Liver (tissue), 9 donors: ENCODE measurements around the gene CFAP69. TPM values are rescaled to one million over a fixed set of nuclear protein-coding genes. Genes with fewer than 3 reads are reported as not detected.

Experiments
- DNase-seq: peaks from one replicate; pipeline ENCODE4 v3.0.0-alpha.2; 2017; ENCODE audit warnings: low spot score
- H3K27ac ChIP-seq, 2 donors: one replicate each; pipeline ENCODE4 v1.7.0; 2013; ENCODE audit warnings: inconsistent platforms in 2 of 2, low read length in 2 of 2, control low read depth in 1 of 2, low read depth in 1 of 2, mild to moderate bottlenecking in 1 of 2
- H3K27me3 ChIP-seq, 4 donors: one replicate each; pipeline versions ENCODE4 v1.6.1 to v1.7.0; 2013; ENCODE audit warnings: low read length in 3 of 4, inconsistent platforms in 1 of 4, mild to moderate bottlenecking in 1 of 4, moderate library complexity in 1 of 4; ENCODE audit not compliant: control insufficient read depth in 4 of 4, insufficient read depth in 4 of 4
- H3K36me3 ChIP-seq, 4 donors: one replicate each; pipeline versions ENCODE4 v1.6.1 to v1.7.0; 2013; ENCODE audit warnings: low read length in 3 of 4, mild to moderate bottlenecking in 3 of 4, low read depth in 1 of 4, moderate library complexity in 1 of 4; ENCODE audit not compliant: control insufficient read depth in 4 of 4, insufficient read depth in 3 of 4
- H3K4me1 ChIP-seq, 4 donors: one replicate each; pipeline versions ENCODE4 v1.6.1 to v1.7.0; 2013; ENCODE audit warnings: low read length in 3 of 4, mild to moderate bottlenecking in 3 of 4, moderate library complexity in 1 of 4; ENCODE audit not compliant: control insufficient read depth in 4 of 4, insufficient read depth in 4 of 4
- H3K4me3 ChIP-seq, 3 donors: one replicate each; pipeline versions ENCODE4 v1.6.1 to v1.7.0; 2013; ENCODE audit warnings: low read length in 3 of 3, control low read depth in 1 of 3, low read depth in 1 of 3, mild to moderate bottlenecking in 1 of 3
- H3K9ac ChIP-seq, 2 donors: one replicate each; pipeline ENCODE4 v1.7.0; 2013; ENCODE audit warnings: low read length in 2 of 2, mild to moderate bottlenecking in 2 of 2, moderate library complexity in 2 of 2, control low read depth in 1 of 2, low read depth in 1 of 2
- H3K9me3 ChIP-seq, 4 donors: one replicate each; pipeline versions ENCODE4 v1.6.1 to v1.7.0; 2013; ENCODE audit warnings: low read length in 3 of 4; ENCODE audit not compliant: control insufficient read depth in 4 of 4
- CTCF ChIP-seq: fragments of 150-350 bp; IDR thresholded peaks from 2 replicates; pipeline ENCODE4 v1.5.1; 2017; ENCODE audit warnings: improper control_type of control experiment, low read depth, low read length; ENCODE audit not compliant: missing input control
- EGR1 ChIP-seq, 2 donors: IDR thresholded peaks; 2 replicates each; pipeline ENCODE4 v1.6.1; 2016 to 2018; ENCODE audit warnings: antibody characterized with exemption in 2 of 2, low read depth in 2 of 2
- GABPA ChIP-seq, 2 donors: IDR thresholded peaks in 1 of 2; conservative IDR thresholded peaks in 1 of 2; 2 replicates each; pipeline ENCODE4 v1.6.1; 2016; ENCODE audit warnings: antibody characterized with exemption in 2 of 2, mild to moderate bottlenecking in 1 of 2, moderate library complexity in 1 of 2
- HNF4A ChIP-seq, 2 donors: conservative IDR thresholded peaks; 2 replicates each; pipeline ENCODE4 v1.6.1; 2016; ENCODE audit warnings: antibody characterized with exemption in 2 of 2, mild to moderate bottlenecking in 2 of 2
- HNF4G ChIP-seq: IDR thresholded peaks from 2 replicates; pipeline ENCODE4 v1.6.1; 2016; ENCODE audit warnings: antibody characterized with exemption
- JUND ChIP-seq, 2 donors: IDR thresholded peaks; 2 replicates each; pipeline ENCODE4 v1.6.1; 2016; ENCODE audit warnings: antibody characterized with exemption in 2 of 2
- MAX ChIP-seq: IDR thresholded peaks from 2 replicates; pipeline ENCODE4 v1.6.1; 2016; ENCODE audit warnings: antibody characterized with exemption
- NR2F2 ChIP-seq: IDR thresholded peaks from 2 replicates; pipeline ENCODE4 v1.6.1; 2016; ENCODE audit warnings: antibody characterized with exemption
- RAD21 ChIP-seq, 2 donors: IDR thresholded peaks; 2 replicates each; pipeline ENCODE4 v1.6.1; 2016; ENCODE audit warnings: antibody characterized with exemption in 2 of 2, mild to moderate bottlenecking in 2 of 2
- RXRA ChIP-seq, 2 donors: IDR thresholded peaks; 2 replicates each; pipeline ENCODE4 v1.6.1; 2017 to 2018; ENCODE audit warnings: antibody characterized with exemption in 2 of 2, mild to moderate bottlenecking in 1 of 2
- SP1 ChIP-seq: IDR thresholded peaks from 2 replicates; pipeline ENCODE4 v1.6.1; 2018; ENCODE audit warnings: antibody characterized with exemption, mild to moderate bottlenecking
- YY1 ChIP-seq: IDR thresholded peaks from 2 replicates; pipeline ENCODE4 v1.6.1; 2016; ENCODE audit warnings: antibody characterized with exemption, mild to moderate bottlenecking
- ZBTB33 ChIP-seq: IDR thresholded peaks from 2 replicates; pipeline ENCODE4 v1.6.1; 2016; ENCODE audit warnings: antibody characterized with exemption
- WGBS: extraction: QIAGEN DNeasy Blood & Tissue Kit; methylation state at CpG from one replicate; pipeline ENCODE4 v1.1.7; 2013; 5-methylcytosine and 5-hydroxymethylcytosine counted together
- polyA plus RNA-seq, 2 donors: library from polyadenylated mRNA; stranded (reverse) in 1 of 2; unstranded in 1 of 2; fragments of 200-250 nt in 1 of 2; fragments of >200 nt in 1 of 2; fragmentation: Nextera tagmentation in 1 of 2; extraction: Ambion mirVana in 1 of 2; gene quantifications; one replicate each; pipeline versions ENCODE4 v1.2.1 to v1.2.3, GENCODE V29; 2013 to 2015
- total RNA-seq, 2 donors: library from RNA; depleted of rRNA; stranded (reverse); fragments of >200 nt; gene quantifications; one replicate each; pipeline ENCODE4 v1.2.3, GENCODE V29; 2014
- donor health status: healthy.
- donor health status: healthy.
- donor health status: healthy.
- donor health status: healthy.
- donor health status: healthy.

CFAP69 gene
- total and polyA plus RNA-seq, 4 donors, result 1.2 to 11.7 (median 4.1) TPM

GRCh38 chr7:90288154-90288553, 43.2 kb downstream of the CFAP69 start (continued):
- TF ChIP-seq ZBTB33 (no peak), SP1 (no peak), NR2F2 (no peak), RAD21 (IDR thresholded peaks at IDR 0.05) (no peak), MAX (no peak), EGR1 (IDR thresholded peaks at IDR 0.05; ENCODE audit: low read depth in 2 of 2) (no peak), GABPA (IDR thresholded peaks at IDR 0.05 in 1 of 2, conservative IDR thresholded peaks at IDR 0.05 in 1 of 2) (no peak), HNF4A (conservative IDR thresholded peaks at IDR 0.05) (no peak)

- H3K4me1 ChIP-seq, result no peaks in the 10 kb centered on the region
- WGBS, result 94% methylated on average over 3 of the region's 3 CpGs
- no peak overlapping the region for H3K4me3 ChIP-seq
- TF ChIP-seq YY1 (no peak), RXRA (IDR thresholded peaks at IDR 0.05) (no peak)
- H3K36me3 ChIP-seq, result no peaks in the 10 kb centered on the region
- H3K27ac ChIP-seq, result no peak overlapping the region
- H3K27me3 ChIP-seq, result no peaks in the 10 kb centered on the region
- no peaks in the 10 kb centered on the region for H3K9me3 ChIP-seq
- no peak for DNase-seq
- no peak overlapping the region for H3K9ac ChIP-seq
These were observed 45.5 kb downstream of the CFAP69 start for GRCh38 chr7:90290244-90291113.

- Histone ChIP-seq H3K27ac (no peak overlapping the region), H3K4me1 (no peaks in the 10 kb centered on the region), H3K9me3 (no peaks in the 10 kb centered on the region), H3K36me3 (no peaks in the 10 kb centered on the region), H3K4me3 (no peak overlapping the region), H3K27me3 (no peaks in the 10 kb centered on the region), H3K9ac (no peak overlapping the region)
- TF ChIP-seq JUND (IDR thresholded peaks at IDR 0.05) (no peak), RAD21 (IDR thresholded peaks at IDR 0.05) (peak; percentile 86 to 89), HNF4G (no peak), YY1 (peak; percentile 23), CTCF (peak; percentile 61)
- DNase-seq, result no peak
- WGBS, result 46% methylated on average over 5 of the region's 5 CpGs
These were observed 53.4 kb downstream of the CFAP69 start for GRCh38 chr7:90298145-90299038.
